NCI-H774 (cell line): ENCODE data around the gene UGT1A7.

Source experiments
- DNase-seq: peaks from one replicate; lab custom pipeline; 2025; lab: John Stamatoyannopoulos, UW

The UGT1A7 gene

DNA sequence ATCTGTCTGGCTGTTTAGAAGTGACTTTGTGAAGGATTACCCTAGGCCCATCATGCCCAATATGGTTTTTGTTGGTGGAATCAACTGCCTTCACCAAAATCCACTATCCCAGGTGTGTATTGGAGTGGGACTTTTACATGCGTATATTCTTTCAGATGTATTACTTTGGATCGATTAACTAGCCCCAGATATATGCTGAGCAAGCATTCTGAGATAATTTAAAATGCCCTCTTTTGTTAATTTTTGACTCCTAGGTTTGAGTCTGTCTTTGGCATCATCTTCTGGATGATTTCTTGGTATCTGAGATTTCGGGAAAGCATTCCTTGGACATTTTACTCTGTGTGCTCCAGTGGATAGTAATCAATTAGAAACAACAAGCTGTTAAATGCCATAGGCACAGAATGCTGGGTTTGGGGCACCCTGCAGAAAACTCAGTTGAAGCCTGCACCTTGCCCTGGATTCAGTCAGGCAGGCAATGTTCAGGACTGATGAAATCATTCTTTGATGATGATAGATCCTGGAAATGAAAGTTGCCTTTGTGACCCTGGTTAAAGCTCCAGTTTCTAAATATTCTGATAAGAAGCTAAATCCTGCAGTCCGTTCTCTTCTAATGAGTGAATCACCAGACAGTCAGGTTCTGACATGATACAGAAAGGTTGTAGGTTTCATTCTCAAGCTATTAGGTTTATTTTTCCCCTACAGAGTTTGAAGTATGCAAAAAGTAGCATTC is 79.5 kb downstream of the UGT1A7 start:
- no peak for DNase-seq

DNA sequence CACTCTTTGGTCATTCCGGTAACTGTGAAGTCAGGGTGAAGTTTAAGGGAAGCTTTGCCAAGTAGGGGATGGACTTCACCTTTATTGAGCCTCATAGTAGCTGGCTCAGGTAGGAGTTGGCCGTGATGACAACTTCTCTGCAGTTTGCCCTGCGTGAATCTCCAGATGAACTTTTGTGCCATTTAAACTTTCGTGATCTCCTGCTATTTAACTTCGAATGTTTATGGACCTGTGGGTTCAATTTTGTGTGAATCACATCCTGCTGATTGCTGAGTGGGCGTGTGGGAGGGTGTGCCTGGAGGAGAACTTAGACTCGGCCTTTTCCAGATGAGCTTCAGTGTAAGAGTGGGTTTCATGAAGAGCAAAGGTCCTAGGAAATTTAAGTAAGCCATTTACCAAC is 82.6 kb downstream of the UGT1A7 start:
- DNase-seq: no peak

DNA sequence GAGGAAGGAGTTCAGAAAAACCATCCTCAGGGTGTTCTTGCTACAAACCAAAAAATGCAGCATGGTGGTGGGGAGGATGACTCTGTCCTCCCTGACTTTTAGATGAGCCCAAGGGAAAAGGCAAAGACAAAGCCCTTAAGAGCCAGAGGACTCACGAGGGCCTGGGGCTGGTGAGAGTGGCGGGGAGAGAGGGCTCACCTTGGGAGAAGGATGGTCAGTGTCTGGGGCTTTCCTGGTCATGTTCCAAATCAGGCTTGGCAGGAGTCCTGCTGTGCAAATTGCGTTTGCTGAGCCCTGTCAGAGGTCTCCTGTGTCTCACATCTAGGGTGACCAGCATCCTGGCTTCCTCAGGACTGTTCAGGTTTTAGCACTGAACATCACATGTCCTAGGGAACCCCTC is 83.1 kb downstream of the UGT1A7 start:
- DNase-seq: no peak

DNA sequence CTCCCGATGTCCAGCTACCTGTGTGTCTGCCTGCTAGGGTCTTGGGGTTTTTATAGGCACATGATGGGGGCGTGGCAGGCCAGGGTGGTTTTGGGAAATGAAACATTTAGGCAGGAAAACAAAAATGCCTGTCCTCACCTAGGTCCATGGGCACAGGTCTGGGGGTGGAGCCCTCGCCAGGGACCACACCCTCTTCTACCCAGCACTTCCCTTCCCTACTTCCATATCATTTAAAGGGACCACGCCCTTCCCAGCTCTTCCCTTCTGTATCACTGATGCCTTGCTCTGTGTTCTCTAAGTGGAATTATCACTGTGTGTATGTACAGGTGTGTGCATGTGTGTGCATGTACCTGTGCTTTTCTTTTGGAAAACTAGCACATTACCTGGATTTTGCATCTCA is 84.7 kb downstream of the UGT1A7 start:
- DNase-seq: no peak

DNA sequence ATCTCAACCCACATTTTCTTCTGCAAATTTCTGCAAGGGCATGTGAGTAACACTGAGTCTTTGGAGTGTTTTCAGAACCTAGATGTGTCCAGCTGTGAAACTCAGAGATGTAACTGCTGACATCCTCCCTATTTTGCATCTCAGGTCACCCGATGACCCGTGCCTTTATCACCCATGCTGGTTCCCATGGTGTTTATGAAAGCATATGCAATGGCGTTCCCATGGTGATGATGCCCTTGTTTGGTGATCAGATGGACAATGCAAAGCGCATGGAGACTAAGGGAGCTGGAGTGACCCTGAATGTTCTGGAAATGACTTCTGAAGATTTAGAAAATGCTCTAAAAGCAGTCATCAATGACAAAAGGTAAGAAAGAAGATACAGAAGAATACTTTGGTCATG is 86.4 kb downstream of the UGT1A7 start:
- no peak for DNase-seq

DNA sequence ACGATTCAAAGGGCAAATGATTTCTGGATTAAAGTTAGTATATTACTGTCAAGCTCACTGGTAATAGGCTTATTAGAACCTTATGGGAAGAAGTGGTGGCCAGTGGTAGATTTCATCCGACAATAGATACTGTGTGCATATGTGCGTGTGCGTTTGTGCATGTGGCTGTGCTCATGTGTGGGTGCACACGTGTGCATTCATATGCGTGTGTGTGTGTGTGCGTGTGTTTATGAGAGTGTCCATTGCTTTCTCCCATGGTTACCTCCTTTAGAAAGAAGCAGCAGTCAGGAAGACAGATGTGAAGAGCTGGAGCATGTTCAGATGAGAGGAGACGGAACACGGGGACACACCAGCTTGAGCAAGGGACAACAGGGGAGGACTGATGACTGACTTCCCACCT is 87.6 kb downstream of the UGT1A7 start:
- no peak for DNase-seq

DNA sequence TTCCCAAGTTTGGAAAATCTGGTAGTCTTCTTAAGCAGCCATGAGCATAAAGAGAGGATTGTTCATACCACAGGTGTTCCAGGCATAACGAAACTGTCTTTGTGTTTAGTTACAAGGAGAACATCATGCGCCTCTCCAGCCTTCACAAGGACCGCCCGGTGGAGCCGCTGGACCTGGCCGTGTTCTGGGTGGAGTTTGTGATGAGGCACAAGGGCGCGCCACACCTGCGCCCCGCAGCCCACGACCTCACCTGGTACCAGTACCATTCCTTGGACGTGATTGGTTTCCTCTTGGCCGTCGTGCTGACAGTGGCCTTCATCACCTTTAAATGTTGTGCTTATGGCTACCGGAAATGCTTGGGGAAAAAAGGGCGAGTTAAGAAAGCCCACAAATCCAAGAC is 90.5 kb downstream of the UGT1A7 start:
- no peak for DNase-seq

DNA sequence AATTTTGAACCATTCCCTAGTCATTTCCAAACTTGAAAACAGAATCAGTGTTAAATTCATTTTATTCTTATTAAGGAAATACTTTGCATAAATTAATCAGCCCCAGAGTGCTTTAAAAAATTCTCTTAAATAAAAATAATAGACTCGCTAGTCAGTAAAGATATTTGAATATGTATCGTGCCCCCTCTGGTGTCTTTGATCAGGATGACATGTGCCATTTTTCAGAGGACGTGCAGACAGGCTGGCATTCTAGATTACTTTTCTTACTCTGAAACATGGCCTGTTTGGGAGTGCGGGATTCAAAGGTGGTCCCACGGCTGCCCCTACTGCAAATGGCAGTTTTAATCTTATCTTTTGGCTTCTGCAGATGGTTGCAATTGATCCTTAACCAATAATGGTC is 90.9 kb downstream of the UGT1A7 start:
- DNase-seq: no peak

DNA sequence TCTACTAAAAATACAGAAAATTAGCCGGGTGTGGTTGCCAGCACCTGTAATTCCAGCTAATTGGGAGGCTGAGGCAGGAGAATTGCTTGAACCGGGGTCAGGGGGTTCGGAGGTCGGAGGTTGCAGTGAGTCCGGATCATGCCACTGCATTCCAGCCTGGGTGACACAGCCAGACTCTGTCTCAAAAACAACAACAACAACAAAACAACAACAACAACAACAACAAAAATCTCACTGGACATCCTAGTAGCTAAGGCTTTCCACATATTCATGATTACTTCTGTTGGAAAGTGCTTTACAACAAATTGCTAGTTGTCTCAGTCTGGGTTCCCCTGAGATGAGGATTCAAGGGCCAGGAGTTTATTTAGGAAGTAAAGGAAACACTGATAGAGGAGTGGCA is 92.2 kb downstream of the UGT1A7 start:
- DNase-seq: no peak

DNA sequence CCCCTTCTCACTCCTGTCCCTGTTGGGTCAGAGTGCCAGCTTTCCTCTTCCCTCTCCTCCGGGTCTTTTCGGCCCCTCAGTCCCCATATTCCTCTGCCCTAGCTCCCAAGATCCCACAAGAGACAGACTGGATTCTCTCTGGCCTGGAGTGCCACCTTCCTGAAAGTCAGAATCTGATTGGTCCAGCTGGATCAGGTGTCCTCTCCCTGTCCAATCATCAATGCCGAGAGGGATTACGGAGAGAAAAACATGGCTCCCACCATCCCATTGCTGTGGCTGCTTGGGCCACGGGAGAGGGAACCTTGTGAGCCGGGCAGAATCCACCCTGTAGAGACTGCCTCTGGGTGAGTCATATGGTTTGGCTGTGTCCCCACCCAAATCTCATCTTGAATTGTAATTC is 93.7 kb downstream of the UGT1A7 start:
- no peak for DNase-seq

DNA sequence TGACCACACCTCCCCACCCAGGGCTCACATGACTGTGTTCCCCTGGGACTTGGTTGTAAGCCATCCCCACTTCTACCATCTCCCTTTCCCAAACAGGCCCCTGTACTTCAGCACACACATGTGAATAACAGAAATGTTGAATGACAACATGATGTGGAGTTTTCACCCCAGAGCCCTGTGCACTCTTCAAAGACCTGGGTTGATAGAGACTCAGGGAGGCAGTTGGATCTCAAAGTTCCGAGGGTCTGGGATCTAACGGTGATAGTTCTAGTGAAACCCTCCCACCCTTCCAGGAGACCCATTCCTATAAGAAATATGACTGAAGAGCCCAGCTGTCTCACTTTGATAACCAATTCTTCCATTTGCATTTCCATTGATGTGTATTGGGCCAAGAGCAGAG is 96.3 kb downstream of the UGT1A7 start, which contains the start of gene MROH2A:
MROH2A (plus strand) TSS at position 301 of the 400 bp plus-strand sequence. CDS start 1,029 bp downstream, outside the sequence.
- no peak for DNase-seq

DNA sequence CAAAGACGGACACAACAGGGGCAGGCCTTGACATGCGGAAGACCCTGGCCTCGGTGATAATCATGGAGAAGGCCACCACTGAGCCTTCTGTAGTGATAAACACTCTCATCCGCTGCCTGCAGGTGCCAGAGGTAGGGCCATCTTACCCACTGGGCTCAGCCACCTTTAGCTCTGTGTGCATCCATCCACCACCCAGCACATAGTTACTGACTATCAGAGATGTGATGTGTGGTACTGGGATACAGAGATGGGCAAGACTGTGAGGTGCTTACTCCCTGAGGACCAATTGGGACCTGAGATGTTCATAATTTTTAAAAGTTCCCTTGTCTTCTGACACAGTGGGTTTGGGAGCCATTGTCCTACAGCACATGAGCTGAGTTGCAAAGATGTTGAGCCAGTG is 98.0 kb downstream of the UGT1A7 start:
- DNase-seq: no peak

DNA sequence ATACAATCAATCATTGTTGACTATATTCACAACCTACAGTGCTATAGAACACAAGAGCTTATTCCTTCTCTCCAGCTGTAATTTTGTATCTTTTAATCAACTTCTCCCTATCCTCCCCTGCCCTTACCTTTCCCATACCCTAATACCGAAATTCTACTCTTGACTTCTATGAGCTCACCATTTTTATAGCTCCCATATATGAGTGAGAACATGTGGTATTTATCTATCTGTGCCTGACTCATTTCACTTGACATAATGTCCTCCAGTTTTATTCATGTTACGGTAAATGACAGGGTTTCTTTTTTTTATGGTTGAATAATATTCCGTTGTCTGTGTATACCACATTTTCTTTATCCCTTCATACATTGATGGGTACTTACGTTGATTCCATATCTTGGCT is 99.1 kb downstream of the UGT1A7 start:
- no peak for DNase-seq

DNA sequence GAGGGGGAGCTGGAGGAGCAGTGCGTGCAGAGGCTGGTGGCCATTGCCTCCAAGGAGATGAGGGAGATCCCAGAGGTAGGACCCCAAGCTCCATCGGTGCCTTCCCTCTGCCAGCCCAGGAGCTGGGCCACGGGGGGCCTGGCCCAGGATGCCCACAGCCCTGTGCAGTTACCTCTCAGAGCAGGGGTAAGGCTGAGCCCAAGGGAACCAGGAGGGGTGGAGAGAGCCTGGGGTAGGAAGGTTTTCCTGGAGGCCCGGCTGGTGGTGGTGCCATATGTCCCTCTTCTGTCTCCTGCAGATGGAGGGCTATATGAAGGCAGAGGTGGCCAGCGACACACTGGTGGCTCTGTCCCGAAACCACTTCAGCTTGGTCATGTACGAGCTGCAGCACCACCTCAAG is 107.9 kb downstream of the UGT1A7 start:
- DNase-seq: no peak

DNA sequence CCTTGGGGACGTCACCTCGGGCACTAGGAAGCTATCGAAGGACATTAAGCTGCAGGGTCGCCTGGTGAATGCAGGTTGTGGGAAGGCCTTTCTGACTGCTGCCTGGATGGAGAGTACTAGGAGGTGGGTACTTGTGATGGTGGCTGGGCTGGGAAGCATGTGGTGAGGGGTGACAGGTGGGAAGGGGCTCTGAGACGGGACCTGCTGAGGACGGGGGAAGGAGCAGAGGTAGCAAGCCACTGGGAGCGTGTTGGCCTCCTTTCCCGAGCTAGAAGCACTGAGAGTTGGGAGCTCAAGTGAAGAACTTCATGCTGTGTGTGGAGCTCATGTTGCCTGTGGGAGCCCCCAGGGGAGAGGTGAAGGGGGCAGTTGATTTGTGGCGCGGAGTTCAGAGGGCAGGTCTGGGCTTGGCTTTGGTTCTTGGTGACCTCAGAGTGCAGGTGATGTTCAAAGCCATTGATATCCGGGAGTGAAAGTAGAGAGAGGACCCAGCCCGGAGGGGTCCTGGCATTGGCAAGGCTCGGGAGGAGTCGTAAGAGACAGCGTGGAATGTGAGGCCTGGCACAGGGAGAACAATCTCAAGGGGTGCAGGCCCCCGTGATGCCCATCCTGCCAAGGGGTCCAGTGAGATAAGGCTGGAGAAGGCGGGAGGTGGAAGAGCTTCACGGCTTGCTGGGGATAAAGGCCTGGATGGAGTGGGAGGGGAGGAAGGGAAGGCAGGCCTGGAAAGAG is 109.6 kb downstream of the UGT1A7 start:
- DNase-seq: no peak

DNA sequence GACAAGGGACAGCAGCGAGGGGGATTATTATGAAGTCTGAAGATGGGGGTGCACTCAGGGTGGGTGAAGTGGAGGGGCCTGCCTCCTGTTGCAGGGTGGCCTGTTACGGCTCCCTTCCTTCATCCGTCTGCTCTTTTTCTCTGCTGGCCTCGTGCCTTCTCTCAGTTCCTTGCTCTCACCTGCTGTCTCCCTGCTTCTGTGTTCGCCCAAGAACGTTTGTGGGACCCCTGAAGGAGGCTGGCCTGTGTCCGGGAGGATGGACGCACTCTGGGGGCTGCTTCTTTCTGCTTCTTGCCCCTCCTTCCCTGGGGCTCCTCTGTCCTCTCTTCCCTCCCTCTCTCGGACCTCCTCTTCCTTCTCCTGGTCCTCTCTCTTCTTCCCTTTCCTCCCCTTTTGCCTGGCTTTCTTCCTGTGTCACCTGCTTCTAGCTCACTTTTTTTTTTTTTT is 110.2 kb downstream of the UGT1A7 start:
- no peak for DNase-seq

DNA sequence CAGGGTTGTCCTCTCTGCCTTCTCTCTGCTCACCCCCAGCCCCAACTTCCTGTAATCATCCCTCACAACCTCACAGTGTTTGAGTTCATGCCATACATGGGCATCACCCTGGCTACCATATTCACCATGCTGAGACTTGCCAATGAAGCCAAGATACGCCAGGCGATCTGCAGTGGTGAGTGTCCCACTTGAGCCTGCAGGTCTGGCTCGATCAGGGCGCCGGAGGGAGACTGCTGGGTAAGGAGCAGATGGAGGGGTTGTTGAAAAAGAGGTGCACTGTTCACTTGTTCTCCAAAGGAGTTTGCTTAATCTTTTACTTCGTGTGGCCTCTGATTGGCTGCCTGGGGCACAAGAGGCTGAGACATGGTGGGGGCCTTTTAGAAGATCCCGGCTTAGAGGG is 111.0 kb downstream of the UGT1A7 start:
- no peak for DNase-seq

DNA sequence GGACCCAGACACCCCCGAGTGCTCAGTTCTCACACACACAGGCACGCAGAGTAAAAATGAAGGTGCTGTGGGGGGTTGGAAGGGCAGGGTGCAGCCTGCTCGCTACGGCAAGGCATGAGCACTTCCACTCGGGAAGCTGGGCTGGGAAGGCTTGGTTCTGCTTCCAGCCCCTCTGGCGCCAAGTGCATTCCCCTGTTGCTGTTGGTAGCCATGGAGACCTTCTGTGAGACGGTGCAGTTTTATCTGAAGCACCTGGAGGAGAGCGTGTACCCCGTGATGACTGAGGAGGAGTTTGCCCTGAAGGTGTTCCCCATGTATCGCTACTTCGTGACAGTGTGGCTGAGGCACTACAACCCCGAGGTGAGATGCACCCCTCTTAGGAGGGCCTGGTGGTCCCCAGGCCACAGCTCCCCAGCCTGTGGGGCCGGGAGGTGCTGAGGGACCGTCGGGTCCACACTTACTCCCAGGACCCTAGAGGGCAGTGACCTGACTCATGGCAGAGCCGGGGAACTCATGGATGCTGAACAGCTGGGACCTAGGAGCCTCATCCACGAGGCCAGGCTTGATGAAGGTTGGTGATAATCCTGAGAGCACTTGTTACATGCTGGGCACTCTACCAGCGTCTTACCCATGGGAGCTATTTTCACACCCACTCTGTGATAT is 111.9 kb downstream of the UGT1A7 start:
- no peak for DNase-seq

DNA sequence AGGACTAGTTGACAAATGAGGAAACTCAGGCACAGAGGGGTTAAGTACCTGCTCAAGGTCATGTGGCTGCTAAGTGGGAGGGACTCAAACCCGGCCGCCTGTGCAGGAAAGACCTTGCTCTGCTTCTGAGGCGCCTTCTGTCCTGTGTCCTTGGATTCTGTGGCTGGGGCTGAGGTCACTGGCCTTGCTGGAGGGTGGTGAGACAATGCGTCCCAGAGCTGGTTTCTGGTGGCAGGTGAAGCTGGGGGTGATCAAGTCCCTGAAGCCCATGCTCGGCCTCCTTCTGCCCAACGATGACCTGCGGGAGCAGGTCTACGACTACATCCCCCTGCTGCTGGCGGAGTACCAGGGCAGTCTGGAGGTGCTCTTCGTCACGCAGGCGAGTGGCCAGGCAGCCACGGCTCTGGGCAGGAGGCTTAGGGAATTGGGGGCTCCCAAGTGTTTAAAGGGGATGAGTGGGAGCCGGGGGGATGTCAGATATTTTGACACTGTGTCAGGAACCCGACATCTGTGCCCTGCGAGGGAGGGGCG is 112.5 kb downstream of the UGT1A7 start:
- DNase-seq: no peak

DNA sequence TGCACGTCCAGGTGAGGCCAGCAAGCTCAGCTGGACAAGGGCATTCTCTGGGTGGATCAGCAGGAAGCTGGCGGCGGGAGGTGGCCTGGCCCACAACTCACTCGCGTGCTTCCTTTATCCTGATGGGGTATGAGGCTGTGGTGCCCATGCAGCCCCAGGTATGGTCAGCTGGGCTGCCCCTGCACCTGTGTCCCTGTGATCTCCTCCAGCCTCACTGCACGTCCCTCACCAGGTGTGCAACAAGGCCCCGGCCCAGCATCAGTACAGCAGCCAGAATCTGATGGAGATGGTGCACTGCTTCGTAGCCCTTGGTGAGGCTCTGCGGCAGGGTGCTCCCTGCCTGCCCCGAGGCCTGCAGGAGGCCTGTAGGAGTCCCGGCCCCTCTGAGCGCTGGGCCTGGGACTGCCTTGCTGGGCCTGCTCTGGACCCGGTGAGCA is 114.1 kb downstream of the UGT1A7 start:
- no peak for DNase-seq

DNA sequence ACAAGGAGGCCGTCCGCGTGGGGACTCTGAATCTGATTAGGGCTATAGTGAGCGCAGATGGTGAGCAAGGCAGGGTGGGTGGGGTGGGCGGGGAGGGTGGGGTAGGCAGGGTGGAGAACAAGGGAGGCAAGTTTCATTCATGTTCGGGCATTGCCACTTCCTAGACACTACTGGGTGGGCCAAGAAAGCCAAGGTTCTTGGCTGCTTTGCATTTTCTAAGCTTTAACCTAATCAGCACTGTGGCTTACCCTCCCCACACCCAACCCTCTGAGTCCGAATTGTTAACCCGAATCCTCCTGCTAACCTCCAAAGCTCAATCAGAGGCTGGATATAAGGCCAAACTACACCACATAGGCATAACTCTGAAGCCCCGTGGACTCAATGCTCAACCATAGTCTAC is 114.6 kb downstream of the UGT1A7 start:
- DNase-seq: no peak

DNA sequence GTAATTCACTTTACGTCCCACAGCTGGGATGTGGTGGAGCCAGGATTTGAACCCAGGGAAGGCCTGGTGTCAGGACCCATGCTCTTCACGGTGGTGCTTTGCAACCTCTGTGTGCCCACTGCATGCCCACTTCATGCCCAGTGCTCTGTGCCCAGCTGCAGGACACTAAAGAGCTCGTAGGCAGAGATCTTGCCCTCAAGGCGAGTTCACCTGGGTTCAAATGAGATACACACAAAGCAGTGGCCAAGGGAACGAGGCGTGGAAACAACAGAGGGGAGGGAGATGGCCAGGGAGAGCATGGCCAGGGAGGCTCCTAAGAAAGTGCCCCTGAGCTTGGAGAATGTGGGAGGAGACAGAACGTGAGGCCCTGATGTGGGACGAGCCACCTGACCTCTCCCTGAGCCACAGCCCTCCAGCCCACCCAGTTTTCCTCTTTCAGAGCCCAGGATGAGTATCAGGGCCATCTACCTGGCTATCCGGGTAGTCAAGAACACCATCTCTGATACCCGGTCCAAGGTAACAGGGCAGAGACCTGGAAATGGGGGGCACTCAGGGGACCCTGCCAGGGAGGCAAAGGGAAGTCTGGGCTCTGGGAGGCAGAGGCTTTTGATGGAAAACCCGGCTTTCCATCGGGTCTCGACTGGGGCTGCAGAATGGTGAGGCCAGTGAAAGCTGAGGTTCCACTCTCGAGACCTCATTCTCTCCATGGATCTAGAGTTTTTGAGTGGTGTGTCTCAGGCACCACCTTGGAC is 116.8 kb downstream of the UGT1A7 start:
- DNase-seq: no peak
